Vagina (tissue), 2 donors: ENCODE data around the gene FOXN1.

ENCODE experiments used
- POLR2A ChIP-seq, 2 donors: fragments of 450-650 bp; IDR thresholded peaks; one replicate each; pipeline ENCODE4 v1.6.1; 2017; ENCODE audit warnings: antibody characterized with exemption in 2 of 2, mild to moderate bottlenecking in 2 of 2, moderate library complexity in 2 of 2
- POLR2AphosphoS5 ChIP-seq, 2 donors: sonication (generic); formaldehyde crosslinking; IDR thresholded peaks; one replicate each; pipeline ENCODE4 v1.9.0; 2017; ENCODE audit warnings: antibody characterized with exemption in 2 of 2, mild to moderate bottlenecking in 2 of 2, low read depth in 1 of 2; ENCODE audit not compliant: insufficient read depth in 1 of 2
- TF ChIP-seq, protein P1 (sequence below), 3 experiments: fragments of 450-650 bp in 2 of 3; fragments of 200-600 bp in 1 of 3; sonication (generic) in 1 of 3; IDR thresholded peaks; one replicate each; pipeline ENCODE4 v1.5.1; 2017 to 2019; ENCODE audit warnings: antibody characterized with exemption in 3 of 3, mild to moderate bottlenecking in 2 of 3, moderate library complexity in 2 of 3

DNA sequence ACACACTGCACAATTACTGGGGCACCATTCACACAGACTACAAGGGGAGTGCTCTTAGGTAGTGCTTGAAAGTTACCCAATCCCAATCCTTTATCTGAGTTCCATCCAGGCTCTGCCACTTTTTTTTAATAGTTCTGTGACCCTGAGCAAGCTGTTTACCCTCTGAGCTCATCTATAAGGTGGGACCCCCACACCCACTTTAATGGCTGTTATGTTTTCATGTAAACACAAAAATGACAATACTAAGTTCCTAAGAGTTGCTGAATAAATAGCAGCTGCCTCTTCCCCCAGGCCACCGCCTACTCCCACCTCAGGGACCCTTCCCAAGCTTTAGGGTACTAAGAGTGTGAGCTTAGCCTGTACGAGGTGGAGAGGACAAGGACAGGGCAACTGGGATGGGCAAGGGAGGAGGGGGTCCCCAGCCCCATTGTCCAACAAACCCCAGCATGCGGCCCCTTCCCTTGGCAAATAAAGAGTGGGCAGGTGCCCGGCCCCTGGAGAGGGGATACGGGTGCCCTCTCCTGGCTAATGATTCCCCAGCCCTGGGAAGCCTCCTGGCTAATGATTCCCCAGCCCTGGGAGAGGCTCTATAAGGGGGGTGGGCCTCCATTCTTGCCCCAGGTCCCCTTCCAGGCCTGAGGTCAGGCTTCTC is 18.1 kb upstream of the FOXN1 start:
- no peak for TF ChIP-seq POLR2A (IDR thresholded peaks at IDR 0.05)
- TF ChIP-seq, protein P1, sequence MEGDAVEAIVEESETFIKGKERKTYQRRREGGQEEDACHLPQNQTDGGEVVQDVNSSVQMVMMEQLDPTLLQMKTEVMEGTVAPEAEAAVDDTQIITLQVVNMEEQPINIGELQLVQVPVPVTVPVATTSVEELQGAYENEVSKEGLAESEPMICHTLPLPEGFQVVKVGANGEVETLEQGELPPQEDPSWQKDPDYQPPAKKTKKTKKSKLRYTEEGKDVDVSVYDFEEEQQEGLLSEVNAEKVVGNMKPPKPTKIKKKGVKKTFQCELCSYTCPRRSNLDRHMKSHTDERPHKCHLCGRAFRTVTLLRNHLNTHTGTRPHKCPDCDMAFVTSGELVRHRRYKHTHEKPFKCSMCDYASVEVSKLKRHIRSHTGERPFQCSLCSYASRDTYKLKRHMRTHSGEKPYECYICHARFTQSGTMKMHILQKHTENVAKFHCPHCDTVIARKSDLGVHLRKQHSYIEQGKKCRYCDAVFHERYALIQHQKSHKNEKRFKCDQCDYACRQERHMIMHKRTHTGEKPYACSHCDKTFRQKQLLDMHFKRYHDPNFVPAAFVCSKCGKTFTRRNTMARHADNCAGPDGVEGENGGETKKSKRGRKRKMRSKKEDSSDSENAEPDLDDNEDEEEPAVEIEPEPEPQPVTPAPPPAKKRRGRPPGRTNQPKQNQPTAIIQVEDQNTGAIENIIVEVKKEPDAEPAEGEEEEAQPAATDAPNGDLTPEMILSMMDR (IDR thresholded peaks at IDR 0.05), result no peak
- TF ChIP-seq POLR2AphosphoS5 (IDR thresholded peaks at IDR 0.05; ENCODE audit: insufficient read depth in 1 of 2, low read depth in 1 of 2), result no peak
